HEK293 (cell line): Measurements from ENCODE around the gene NRP2.

Experiments used
- HOXC10 ChIP-seq: sonication (generic); formaldehyde crosslinking; IDR thresholded peaks from 2 replicates; pipeline ENCODE4 v1.8.1; 2023; ENCODE audit warnings: mild to moderate bottlenecking, missing genetic modification reagents
- ZBTB7A ChIP-seq: fragments of 450-650 bp; formaldehyde crosslinking; IDR thresholded peaks from 2 replicates; pipeline ENCODE4 v1.5.1; 2016; ENCODE audit warnings: low read depth, missing biosample characterization, missing genetic modification characterization
- ZNF112 ChIP-seq: fragments of 450-650 bp; formaldehyde crosslinking; IDR thresholded peaks from 2 replicates; pipeline ENCODE4 v1.5.0; 2017; ENCODE audit warnings: missing biosample characterization, missing genetic modification characterization
- ZNF140 ChIP-seq: fragments of 450-650 bp; formaldehyde crosslinking; IDR thresholded peaks from 2 replicates; pipeline ENCODE4 v1.5.1; 2016; ENCODE audit warnings: missing biosample characterization, missing genetic modification characterization
- ZNF184 ChIP-seq: fragments of 450-650 bp; IDR thresholded peaks from 2 replicates; pipeline ENCODE4 v1.5.1; 2018; ENCODE audit warnings: missing biosample characterization, mild to moderate bottlenecking, missing genetic modification characterization
- ZNF513 ChIP-seq: fragments of 450-650 bp; IDR thresholded peaks from 2 replicates; pipeline ENCODE4 v1.5.1; 2018; ENCODE audit warnings: missing biosample characterization, missing genetic modification characterization
- ZNF580 ChIP-seq: fragments of 450-650 bp; formaldehyde crosslinking; IDR thresholded peaks from 2 replicates; pipeline ENCODE4 v1.5.1; 2016; ENCODE audit warnings: missing biosample characterization, missing genetic modification characterization
- ZNF610 ChIP-seq: fragments of 450-650 bp; formaldehyde crosslinking; IDR thresholded peaks from 2 replicates; pipeline ENCODE4 v1.5.1; 2016; ENCODE audit warnings: missing biosample characterization, missing genetic modification characterization, borderline replicate concordance
- TF ChIP-seq, protein P1 (sequence below): fragments of 450-650 bp; formaldehyde crosslinking; IDR thresholded peaks from 2 replicates; pipeline ENCODE4 v1.5.1; 2016; ENCODE audit warnings: missing biosample characterization, missing genetic modification characterization

GRCh38 chr2:205696927-205697441 is 14.7 kb downstream of the NRP2 start:
- TF ChIP-seq ZNF580 (tag by site-specific recombination): no peak
- TF ChIP-seq ZNF513 (tag by site-specific recombination): no peak
- no peak for TF ChIP-seq HOXC10
- TF ChIP-seq ZBTB7A (tag by site-specific recombination): no peak
- no peak for TF ChIP-seq ZNF610
- TF ChIP-seq, protein P1, sequence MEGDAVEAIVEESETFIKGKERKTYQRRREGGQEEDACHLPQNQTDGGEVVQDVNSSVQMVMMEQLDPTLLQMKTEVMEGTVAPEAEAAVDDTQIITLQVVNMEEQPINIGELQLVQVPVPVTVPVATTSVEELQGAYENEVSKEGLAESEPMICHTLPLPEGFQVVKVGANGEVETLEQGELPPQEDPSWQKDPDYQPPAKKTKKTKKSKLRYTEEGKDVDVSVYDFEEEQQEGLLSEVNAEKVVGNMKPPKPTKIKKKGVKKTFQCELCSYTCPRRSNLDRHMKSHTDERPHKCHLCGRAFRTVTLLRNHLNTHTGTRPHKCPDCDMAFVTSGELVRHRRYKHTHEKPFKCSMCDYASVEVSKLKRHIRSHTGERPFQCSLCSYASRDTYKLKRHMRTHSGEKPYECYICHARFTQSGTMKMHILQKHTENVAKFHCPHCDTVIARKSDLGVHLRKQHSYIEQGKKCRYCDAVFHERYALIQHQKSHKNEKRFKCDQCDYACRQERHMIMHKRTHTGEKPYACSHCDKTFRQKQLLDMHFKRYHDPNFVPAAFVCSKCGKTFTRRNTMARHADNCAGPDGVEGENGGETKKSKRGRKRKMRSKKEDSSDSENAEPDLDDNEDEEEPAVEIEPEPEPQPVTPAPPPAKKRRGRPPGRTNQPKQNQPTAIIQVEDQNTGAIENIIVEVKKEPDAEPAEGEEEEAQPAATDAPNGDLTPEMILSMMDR: no peak
- TF ChIP-seq ZNF140 (tag by site-specific recombination): no peak
- no peak for TF ChIP-seq ZNF184 (tag by site-specific recombination)
- TF ChIP-seq ZNF112 (tag by site-specific recombination): no peak
